SU-DHL-6 (cell line): ENCODE results near the gene CNN2.

Source experiments
- EZH2phosphoT487 ChIP-seq: fragments of 200-600 bp; sonication (generic), shearing (Covaris generic); conservative IDR thresholded peaks from 2 replicates; pipeline ENCODE4 v1.6.1; 2018; ENCODE audit warnings: mild to moderate bottlenecking, antibody characterized with exemption, low read length, moderate library complexity, mixed read lengths
- TF ChIP-seq, protein P1 (sequence below): fragments of 200-600 bp; sonication (generic); IDR thresholded peaks from one replicate; pipeline ENCODE4 v1.5.1; 2017; ENCODE audit warnings: antibody characterized with exemption, mild to moderate bottlenecking, low read length, moderate library complexity; ENCODE audit not compliant: insufficient read depth, poor library complexity, severe bottlenecking

DNA sequence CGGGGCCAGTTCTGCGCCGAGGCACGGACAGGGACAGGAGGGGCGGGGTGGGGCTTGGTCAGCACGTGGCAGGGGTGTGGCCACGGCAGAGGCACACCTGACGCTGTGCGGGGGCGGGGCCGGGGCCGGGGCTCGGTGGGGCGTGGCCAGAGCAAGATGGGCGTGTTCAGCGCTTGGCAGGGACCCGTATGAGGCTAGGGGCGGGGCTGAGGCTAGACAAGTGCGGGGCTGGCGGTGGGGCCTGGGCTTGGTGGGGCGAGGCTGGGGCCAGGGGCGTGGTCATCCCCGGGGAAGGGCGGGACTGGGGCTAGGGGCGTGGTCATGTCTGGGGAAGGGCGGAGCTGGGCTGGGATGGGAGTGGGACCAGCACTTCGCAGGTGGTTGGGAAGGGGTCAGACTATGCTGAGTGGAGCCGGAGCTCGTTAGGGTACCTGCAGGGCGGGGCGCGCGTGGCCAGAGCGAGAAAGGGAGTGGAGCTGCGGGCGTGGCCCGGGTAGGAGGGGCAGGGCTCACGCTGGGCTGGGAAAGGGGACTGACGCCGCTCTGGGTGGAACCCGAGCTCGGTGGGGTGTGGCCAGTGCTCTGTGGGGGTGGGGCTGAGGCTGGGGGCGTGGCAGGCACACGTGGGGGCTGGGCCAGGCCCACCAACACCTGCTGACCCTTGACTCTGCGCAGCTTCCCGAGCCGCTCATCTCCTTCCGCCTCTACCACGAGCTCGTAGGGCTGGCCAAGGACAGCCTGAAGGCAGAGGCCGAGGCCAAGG, 55.9 kb downstream of the CNN2 start:
- TF ChIP-seq, protein P1, sequence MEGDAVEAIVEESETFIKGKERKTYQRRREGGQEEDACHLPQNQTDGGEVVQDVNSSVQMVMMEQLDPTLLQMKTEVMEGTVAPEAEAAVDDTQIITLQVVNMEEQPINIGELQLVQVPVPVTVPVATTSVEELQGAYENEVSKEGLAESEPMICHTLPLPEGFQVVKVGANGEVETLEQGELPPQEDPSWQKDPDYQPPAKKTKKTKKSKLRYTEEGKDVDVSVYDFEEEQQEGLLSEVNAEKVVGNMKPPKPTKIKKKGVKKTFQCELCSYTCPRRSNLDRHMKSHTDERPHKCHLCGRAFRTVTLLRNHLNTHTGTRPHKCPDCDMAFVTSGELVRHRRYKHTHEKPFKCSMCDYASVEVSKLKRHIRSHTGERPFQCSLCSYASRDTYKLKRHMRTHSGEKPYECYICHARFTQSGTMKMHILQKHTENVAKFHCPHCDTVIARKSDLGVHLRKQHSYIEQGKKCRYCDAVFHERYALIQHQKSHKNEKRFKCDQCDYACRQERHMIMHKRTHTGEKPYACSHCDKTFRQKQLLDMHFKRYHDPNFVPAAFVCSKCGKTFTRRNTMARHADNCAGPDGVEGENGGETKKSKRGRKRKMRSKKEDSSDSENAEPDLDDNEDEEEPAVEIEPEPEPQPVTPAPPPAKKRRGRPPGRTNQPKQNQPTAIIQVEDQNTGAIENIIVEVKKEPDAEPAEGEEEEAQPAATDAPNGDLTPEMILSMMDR: no peak
- TF ChIP-seq EZH2phosphoT487: no peak
